ENCODE results near the gene LRRN4CL. TPM values are rescaled to one million over a fixed set of nuclear protein-coding genes. Genes with fewer than 3 reads are reported as not detected.
"Not testable (repeated sequence)": the region's sequence is repeated elsewhere in the genome, so short reads cannot be mapped to it uniquely, and the experiment has no call there.

LRRN4CL gene
- total RNA-seq, 1 donor from 2014 or later = 12.1 TPM

DNA sequence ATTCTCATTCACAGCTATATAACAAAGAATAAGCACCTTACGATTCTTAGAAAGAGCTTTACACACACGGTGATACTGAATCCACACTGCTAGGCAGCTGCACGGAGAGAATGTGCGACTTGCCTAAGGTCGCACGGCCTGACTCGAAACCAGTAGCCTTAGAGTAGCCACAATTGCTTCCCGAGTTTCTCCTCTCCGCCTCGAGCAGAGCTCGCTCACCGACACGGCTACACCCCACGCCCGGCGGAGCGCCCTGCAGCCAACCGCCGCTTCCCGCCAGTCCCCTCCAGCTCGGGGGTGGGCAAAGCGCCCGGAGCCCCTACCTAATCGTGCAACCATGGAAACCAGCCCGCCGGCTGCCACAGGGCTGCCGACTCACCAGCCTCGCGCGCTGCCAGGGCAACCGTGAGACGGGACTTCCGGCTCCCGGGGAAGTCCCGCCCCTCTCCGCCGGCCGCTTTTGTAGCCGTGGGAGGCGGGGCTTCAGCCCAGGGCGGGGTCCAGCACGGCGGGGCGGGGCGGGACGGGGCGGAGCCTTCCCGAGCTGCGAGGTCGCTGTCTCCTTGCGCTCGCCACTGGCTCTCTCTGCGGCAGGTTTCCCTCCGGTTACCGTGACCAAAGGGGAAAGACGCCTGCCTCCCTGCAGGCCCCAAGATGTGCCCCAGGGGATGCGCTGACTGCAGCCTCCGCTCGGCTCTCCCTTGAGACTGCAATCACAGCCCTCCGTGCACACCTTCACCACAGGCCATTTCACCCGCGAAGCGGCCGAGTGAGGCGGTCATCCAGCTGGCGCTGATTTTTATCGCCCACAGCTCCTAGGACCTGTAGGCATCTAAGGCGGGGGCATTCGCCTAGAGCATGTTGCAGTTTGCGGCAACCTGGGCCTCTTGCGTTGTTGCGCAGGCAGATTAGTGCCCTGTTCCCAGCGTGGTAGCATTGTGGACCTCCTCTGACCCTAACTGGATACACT lies 16.8 kb upstream of the LRRN4CL start:
- TF ChIP-seq, protein P1, sequence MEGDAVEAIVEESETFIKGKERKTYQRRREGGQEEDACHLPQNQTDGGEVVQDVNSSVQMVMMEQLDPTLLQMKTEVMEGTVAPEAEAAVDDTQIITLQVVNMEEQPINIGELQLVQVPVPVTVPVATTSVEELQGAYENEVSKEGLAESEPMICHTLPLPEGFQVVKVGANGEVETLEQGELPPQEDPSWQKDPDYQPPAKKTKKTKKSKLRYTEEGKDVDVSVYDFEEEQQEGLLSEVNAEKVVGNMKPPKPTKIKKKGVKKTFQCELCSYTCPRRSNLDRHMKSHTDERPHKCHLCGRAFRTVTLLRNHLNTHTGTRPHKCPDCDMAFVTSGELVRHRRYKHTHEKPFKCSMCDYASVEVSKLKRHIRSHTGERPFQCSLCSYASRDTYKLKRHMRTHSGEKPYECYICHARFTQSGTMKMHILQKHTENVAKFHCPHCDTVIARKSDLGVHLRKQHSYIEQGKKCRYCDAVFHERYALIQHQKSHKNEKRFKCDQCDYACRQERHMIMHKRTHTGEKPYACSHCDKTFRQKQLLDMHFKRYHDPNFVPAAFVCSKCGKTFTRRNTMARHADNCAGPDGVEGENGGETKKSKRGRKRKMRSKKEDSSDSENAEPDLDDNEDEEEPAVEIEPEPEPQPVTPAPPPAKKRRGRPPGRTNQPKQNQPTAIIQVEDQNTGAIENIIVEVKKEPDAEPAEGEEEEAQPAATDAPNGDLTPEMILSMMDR (IDR thresholded peaks at IDR 0.05) = no peak
- H3K36me3 ChIP-seq = peaks cover 2 to 7% of the 10 kb centered on the region in 2 donors
- peak overlapping the region; percentile 61 to 86 for H3K27ac ChIP-seq
- H3K4me3 ChIP-seq = peak overlapping the region; percentile 75 to 76
- intact Hi-C loops (cut with DNase I) = loop anchor here (2.0 to 5.0 kb wide), 3 partner anchors 53 to 126 kb away; partner anchors contain the start of genes INTS5, POLR2G, STX5 and TEX54
- no peaks in the 10 kb centered on the region for H3K9me3 ChIP-seq
- peak; percentile 85 to 98 for DNase-seq (ENCODE audit: low spot score in 2 of 2)
- peaks cover 8 to 21% of the 10 kb centered on the region in 2 donors for H3K4me1 ChIP-seq
- no peaks in the 10 kb centered on the region for H3K27me3 ChIP-seq

DNA sequence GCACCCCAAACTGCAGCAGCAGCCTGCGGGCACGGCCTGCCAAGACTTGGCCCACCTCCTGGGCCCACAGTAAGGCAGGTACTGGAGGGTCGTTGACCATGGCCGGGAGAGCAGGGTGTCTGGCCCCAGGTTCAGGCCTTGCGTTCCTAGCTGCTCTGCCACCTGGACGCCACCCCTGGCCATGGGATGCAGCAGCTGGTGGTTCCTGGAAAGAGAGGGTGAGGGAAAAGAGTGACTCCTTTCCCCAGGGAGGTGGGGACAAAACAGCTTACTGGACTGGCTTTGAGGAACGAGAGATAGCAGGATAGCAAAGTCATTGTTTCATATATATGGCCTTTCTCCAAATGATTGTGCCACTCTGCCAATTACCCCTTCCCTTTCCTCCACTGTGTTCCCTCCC lies 16.1 kb upstream of the LRRN4CL start:
- H3K27ac ChIP-seq = peak overlapping the region; percentile 61 to 86

DNA sequence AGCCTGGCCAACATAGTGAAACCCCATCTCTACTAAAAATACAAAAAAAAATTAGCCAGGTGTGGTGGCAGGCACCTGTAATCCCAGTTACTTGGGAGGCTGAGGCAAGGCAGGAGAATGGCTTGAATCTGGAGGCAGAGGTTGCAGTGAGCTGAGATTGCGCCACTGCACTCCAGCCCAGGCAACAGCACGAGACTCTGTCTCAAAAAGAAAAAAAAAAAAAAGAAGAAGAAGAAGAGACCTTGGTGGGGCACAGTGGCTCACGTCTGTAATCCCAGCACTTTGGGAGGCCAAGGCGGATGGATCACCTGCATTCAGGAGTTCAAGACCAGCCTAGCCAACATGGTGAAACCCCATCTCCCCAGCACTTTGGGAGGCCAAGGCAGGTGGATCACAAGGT lies 14.6 kb upstream of the LRRN4CL start:
- H3K27me3 ChIP-seq; H3K4me3 ChIP-seq; intact Hi-C loops (cut with DNase I); DNase-seq (ENCODE audit: low spot score in 2 of 2); H3K9me3 ChIP-seq; H3K27ac ChIP-seq; H3K36me3 ChIP-seq: not testable (repeated sequence)
- H3K4me1 ChIP-seq = peaks cover 8 to 17% of the 10 kb centered on the region in 2 donors

More for the DNA sequence above, 16.1 kb upstream of the LRRN4CL start:
- H3K4me1 ChIP-seq = peaks cover 8 to 21% of the 10 kb centered on the region in 2 donors
- H3K9me3 ChIP-seq = no peaks in the 10 kb centered on the region
- TF ChIP-seq, protein P1 (IDR thresholded peaks at IDR 0.05) = no peak
- peak overlapping the region; percentile 75 to 76 for H3K4me3 ChIP-seq
- no peak for DNase-seq (ENCODE audit: low spot score in 2 of 2)
- intact Hi-C loops (cut with DNase I) = loop anchor here (5.0 kb wide), 1 partner anchor 127 kb away; the partner anchor contains the start of genes STX5 and TEX54
- no peaks in the 10 kb centered on the region for H3K27me3 ChIP-seq
- peaks cover 3 to 4% of the 10 kb centered on the region in 2 donors for H3K36me3 ChIP-seq

GRCh38 chr11:62702246-62702645 lies 12.9 kb upstream of the LRRN4CL start:
- intact Hi-C loops (cut with DNase I) = no loop called here
- no peak for DNase-seq (ENCODE audit: low spot score in 2 of 2)
- TF ChIP-seq, protein P1 (IDR thresholded peaks at IDR 0.05) = no peak

GRCh38 chr11:62694455-62695167 lies 5.3 kb upstream of the LRRN4CL start:
- peak; percentile 49 to 91 for DNase-seq (ENCODE audit: low spot score in 2 of 2)
- intact Hi-C loops (cut with DNase I) = loop anchor here (1.0 to 2.0 kb wide), 3 partner anchors 42 to 314 kb away; partner anchors contain the start of gene INTS5
- H3K4me1 ChIP-seq = no peaks in the 10 kb centered on the region
- H3K27me3 ChIP-seq = no peaks in the 10 kb centered on the region
- no peak overlapping the region for H3K27ac ChIP-seq
- TF ChIP-seq, protein P1 (IDR thresholded peaks at IDR 0.05) = peak; percentile 60 to 87 (median 79)
- peaks cover 27 to 33% of the 10 kb centered on the region in 2 donors for H3K36me3 ChIP-seq
- H3K4me3 ChIP-seq = no peak overlapping the region
- no peaks in the 10 kb centered on the region for H3K9me3 ChIP-seq

More at GRCh38 chr11:62702246-62702645, 12.9 kb upstream of the LRRN4CL start:
- Histone ChIP-seq H3K4me1 (peaks cover 4 to 8% of the 10 kb centered on the region in 2 donors), H3K27ac (no peak overlapping the region), H3K36me3 (peaks cover 0 to 4% of the 10 kb centered on the region in 2 donors), H3K4me3 (no peak overlapping the region), H3K9me3 (no peaks in the 10 kb centered on the region), H3K27me3 (no peaks in the 10 kb centered on the region)

DNA sequence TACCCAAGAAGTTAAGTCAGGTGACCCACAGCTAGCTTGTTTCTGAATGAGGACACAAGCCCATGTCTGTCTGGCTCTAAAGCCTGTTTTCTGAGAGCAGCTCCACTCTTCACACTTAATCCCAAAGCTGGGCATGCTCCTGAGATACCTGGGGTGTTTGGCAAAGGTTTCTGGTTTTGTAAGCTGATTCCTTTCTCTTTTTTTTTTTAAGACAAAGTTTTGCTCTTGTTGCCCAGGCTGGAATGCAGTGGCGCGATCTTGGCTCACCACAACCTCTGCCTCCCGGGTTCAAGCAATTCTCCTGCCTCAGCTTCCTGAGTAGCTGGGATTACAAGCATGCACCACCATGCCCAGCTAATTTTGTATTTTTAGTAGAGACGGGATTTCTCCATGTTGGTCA lies 4.3 kb upstream of the LRRN4CL start:
- H3K27me3 ChIP-seq; DNase-seq (ENCODE audit: low spot score in 2 of 2); H3K27ac ChIP-seq; H3K9me3 ChIP-seq; H3K4me3 ChIP-seq; H3K4me1 ChIP-seq: not testable (repeated sequence)
- intact Hi-C loops (cut with DNase I) = loop anchor here (1.0 to 2.0 kb wide), 3 partner anchors 41 to 313 kb away; partner anchors contain the start of gene INTS5
- peaks cover 27 to 33% of the 10 kb centered on the region in 2 donors for H3K36me3 ChIP-seq

All from ascending aorta (tissue), 2 donors.